Activated naive CD8-positive, alpha-beta T cell treated with anti-CD3 and anti-CD28 coated beads, Interleukin-2, amount 10 ng/mL, durations not matched to agents 7 days and 5 days (primary cell): ENCODE data around the gene MCM8. TPM values are rescaled to one million over a fixed set of nuclear protein-coding genes. Genes with fewer than 3 reads are reported as not detected.
A peak's percentile ranks its signal among the peaks of the same experiment; 100 is the strongest.
"Not testable (repeated sequence)": the region's sequence is repeated elsewhere in the genome, so short reads cannot be mapped to it uniquely, and the experiment has no call there.

Source experiments
- ATAC-seq: fragments of 150-1000 bp; cut with Tn5 transposase; one replicate; pipeline ENCODE4 v1.10.0; 2021; ENCODE audit warnings: low read depth, moderate library complexity
- POLR2A ChIA-PET: fragments of 350-600 bp; sonication (Branson Sonifier 250); formaldehyde crosslinking; loops from one replicate; lab custom pipeline; 2021; ENCODE audit warnings: antibody characterized with exemption; lab: Charles Lee
- DNase-seq: peaks from one replicate; pipeline ENCODE4 v3.0.0; 2021
- H3K27ac Mint-ChIP-seq: one replicate; pipeline ENCODE4 v1.8.0; 2022; ENCODE audit warnings: mild to moderate bottlenecking, mixed read lengths
- H3K27me3 Mint-ChIP-seq: one replicate; pipeline ENCODE4 v1.8.0; 2022; ENCODE audit warnings: mild to moderate bottlenecking, moderate library complexity, mixed read lengths
- H3K36me3 Mint-ChIP-seq: one replicate; pipeline ENCODE4 v1.8.0; 2021; ENCODE audit warnings: mild to moderate bottlenecking, mixed read lengths
- H3K4me1 Mint-ChIP-seq: one replicate; pipeline ENCODE4 v1.8.0; 2021; ENCODE audit warnings: mixed read lengths
- H3K4me3 Mint-ChIP-seq: one replicate; pipeline ENCODE4 v1.8.0; 2022; ENCODE audit warnings: mild to moderate bottlenecking, moderate library complexity, mixed read lengths
- H3K9me3 Mint-ChIP-seq: one replicate; pipeline ENCODE4 v1.8.0; 2021; ENCODE audit warnings: mixed read lengths
- total RNA-seq, 2 experiments: library from RNA; stranded (reverse); gene quantifications; one replicate each; pipeline ENCODE4 v1.2.3, GENCODE V29; 2021

MCM8 gene
- total RNA-seq, 2 experiments from 2014 or later, result 22.6 to 23.5 TPM

- no peaks in the 10 kb centered on the region for H3K9me3 Mint-ChIP-seq
- DNase-seq (no peak), ATAC-seq (no peak)
- peaks cover 26% of the 10 kb centered on the region for H3K4me1 Mint-ChIP-seq
- no peak overlapping the region for H3K4me3 Mint-ChIP-seq
- peaks cover 32% of the 10 kb centered on the region for H3K36me3 Mint-ChIP-seq
- H3K27me3 Mint-ChIP-seq, result no peaks in the 10 kb centered on the region
- POLR2A ChIA-PET, result no interaction called here
- no peak overlapping the region for H3K27ac Mint-ChIP-seq
Observed at GRCh38 chr20:6028818-6029217, 78.4 kb downstream of the MCM8 start.

- no peaks in the 10 kb centered on the region for H3K27me3 Mint-ChIP-seq
- H3K4me1 Mint-ChIP-seq, result peaks cover 27% of the 10 kb centered on the region
- POLR2A ChIA-PET, result interaction anchor here (0.5 kb wide), 1 partner anchor 16 kb away, joined by 3 read pairs; no protein-coding TSS in a partner anchor
- DNase-seq (no peak), ATAC-seq (no peak)
- no peak overlapping the region for H3K27ac Mint-ChIP-seq
- H3K9me3 Mint-ChIP-seq, result no peaks in the 10 kb centered on the region
- H3K4me3 Mint-ChIP-seq, result no peak overlapping the region
- H3K36me3 Mint-ChIP-seq, result peaks cover 27% of the 10 kb centered on the region
Observed at GRCh38 chr20:6029538-6029937, 79.1 kb downstream of the MCM8 start.

- no peak overlapping the region for H3K4me3 Mint-ChIP-seq
- H3K27me3 Mint-ChIP-seq, result no peaks in the 10 kb centered on the region
- peaks cover 28% of the 10 kb centered on the region for H3K4me1 Mint-ChIP-seq
- DNase-seq (no peak), ATAC-seq (no peak)
- POLR2A ChIA-PET, result no interaction called here
- peaks cover 21% of the 10 kb centered on the region for H3K36me3 Mint-ChIP-seq
- H3K9me3 Mint-ChIP-seq, result no peaks in the 10 kb centered on the region
- no peak overlapping the region for H3K27ac Mint-ChIP-seq
Observed at GRCh38 chr20:6030453-6031080, 80.1 kb downstream of the MCM8 start.

GRCh38 chr20:6032907-6033306 is 82.5 kb downstream of the MCM8 start:
- Mint-ChIP-seq H3K4me1 (peaks cover 17% of the 10 kb centered on the region), H3K36me3 (peaks cover 12% of the 10 kb centered on the region)
- ATAC-seq, H3K4me3 Mint-ChIP-seq, POLR2A ChIA-PET, DNase-seq, H3K9me3 Mint-ChIP-seq, H3K27ac Mint-ChIP-seq, H3K27me3 Mint-ChIP-seq: not testable (repeated sequence)

- H3K36me3 Mint-ChIP-seq, result peaks cover 12% of the 10 kb centered on the region
- POLR2A ChIA-PET, result no interaction called here
- peaks cover 12% of the 10 kb centered on the region for H3K4me1 Mint-ChIP-seq
- no peak for DNase-seq
- H3K27ac Mint-ChIP-seq, result peak overlapping the region; percentile 57
- H3K27me3 Mint-ChIP-seq, result no peaks in the 10 kb centered on the region
- no peak overlapping the region for H3K4me3 Mint-ChIP-seq
- ATAC-seq, result no peak
- H3K9me3 Mint-ChIP-seq, result no peaks in the 10 kb centered on the region
Observed at GRCh38 chr20:6034134-6034969, 83.9 kb downstream of the MCM8 start.

GRCh38 chr20:6036213-6036612 is 85.8 kb downstream of the MCM8 start:
- POLR2A ChIA-PET, result no interaction called here
- H3K4me1 Mint-ChIP-seq, result peaks cover 5% of the 10 kb centered on the region
- no peak overlapping the region for H3K27ac Mint-ChIP-seq
- no peaks in the 10 kb centered on the region for H3K9me3 Mint-ChIP-seq
- no peaks in the 10 kb centered on the region for H3K27me3 Mint-ChIP-seq
- ATAC-seq (no peak), DNase-seq (no peak)
- H3K4me3 Mint-ChIP-seq, result no peak overlapping the region
- peaks cover 18% of the 10 kb centered on the region for H3K36me3 Mint-ChIP-seq

- DNase-seq (no peak), ATAC-seq (no peak)
- no peaks in the 10 kb centered on the region for H3K27me3 Mint-ChIP-seq
- H3K36me3 Mint-ChIP-seq, result peaks cover 18% of the 10 kb centered on the region
- H3K9me3 Mint-ChIP-seq, result no peaks in the 10 kb centered on the region
- H3K4me1 Mint-ChIP-seq, result peaks cover 5% of the 10 kb centered on the region
- POLR2A ChIA-PET, result no interaction called here
- no peak overlapping the region for H3K4me3 Mint-ChIP-seq
- no peak overlapping the region for H3K27ac Mint-ChIP-seq
Observed at GRCh38 chr20:6037082-6037481, 86.6 kb downstream of the MCM8 start.

GRCh38 chr20:6038256-6038655 is 87.8 kb downstream of the MCM8 start:
- Mint-ChIP-seq H3K27me3 (no peaks in the 10 kb centered on the region), H3K9me3 (no peaks in the 10 kb centered on the region), H3K4me3 (no peak overlapping the region), H3K4me1 (peaks cover 5% of the 10 kb centered on the region), H3K27ac (no peak overlapping the region), H3K36me3 (peaks cover 19% of the 10 kb centered on the region)
- POLR2A ChIA-PET, result no interaction called here
- DNase-seq, result no peak
- no peak for ATAC-seq

- no peaks in the 10 kb centered on the region for H3K27me3 Mint-ChIP-seq
- H3K36me3 Mint-ChIP-seq, result peaks cover 17% of the 10 kb centered on the region
- DNase-seq (no peak), ATAC-seq (no peak)
- H3K4me1 Mint-ChIP-seq, result peaks cover under 1% of the 10 kb centered on the region
- no peak overlapping the region for H3K4me3 Mint-ChIP-seq
- H3K9me3 Mint-ChIP-seq, result no peaks in the 10 kb centered on the region
- POLR2A ChIA-PET, result no interaction called here
- no peak overlapping the region for H3K27ac Mint-ChIP-seq
Observed at GRCh38 chr20:6039766-6040165, 89.3 kb downstream of the MCM8 start.

GRCh38 chr20:6040540-6040939 is 90.1 kb downstream of the MCM8 start:
- Mint-ChIP-seq H3K27ac (no peak overlapping the region), H3K4me1 (peaks cover 3% of the 10 kb centered on the region), H3K9me3 (no peaks in the 10 kb centered on the region), H3K36me3 (peaks cover 15% of the 10 kb centered on the region), H3K4me3 (no peak overlapping the region), H3K27me3 (no peaks in the 10 kb centered on the region)
- DNase-seq (no peak), ATAC-seq (no peak)
- POLR2A ChIA-PET, result no interaction called here

GRCh38 chr20:6040958-6041807 is 90.7 kb downstream of the MCM8 start:
- Mint-ChIP-seq H3K27me3 (no peaks in the 10 kb centered on the region), H3K4me1 (peaks cover 3% of the 10 kb centered on the region)

GRCh38 chr20:6041808-6042265 is 91.4 kb downstream of the MCM8 start:
- H3K4me1 Mint-ChIP-seq, result peaks cover 3% of the 10 kb centered on the region
- POLR2A ChIA-PET, result no interaction called here
- H3K27ac Mint-ChIP-seq, result no peak overlapping the region
- H3K9me3 Mint-ChIP-seq, result no peaks in the 10 kb centered on the region
- DNase-seq, result no peak
- no peak overlapping the region for H3K4me3 Mint-ChIP-seq
- ATAC-seq, result no peak
- H3K27me3 Mint-ChIP-seq, result no peaks in the 10 kb centered on the region
- peaks cover 15% of the 10 kb centered on the region for H3K36me3 Mint-ChIP-seq

More at GRCh38 chr20:6040958-6041807, 90.7 kb downstream of the MCM8 start:
- no peak overlapping the region for H3K27ac Mint-ChIP-seq
- POLR2A ChIA-PET, result no interaction called here
- H3K4me3 Mint-ChIP-seq, result no peak overlapping the region
- H3K9me3 Mint-ChIP-seq, result no peaks in the 10 kb centered on the region
- peaks cover 15% of the 10 kb centered on the region for H3K36me3 Mint-ChIP-seq
- ATAC-seq (no peak), DNase-seq (no peak)

- Mint-ChIP-seq H3K9me3 (no peaks in the 10 kb centered on the region), H3K36me3 (peaks cover 11% of the 10 kb centered on the region), H3K27me3 (no peaks in the 10 kb centered on the region), H3K27ac (no peak overlapping the region), H3K4me1 (peaks cover 3% of the 10 kb centered on the region), H3K4me3 (no peak overlapping the region)
- no peak for ATAC-seq
- no peak for DNase-seq
- POLR2A ChIA-PET, result no interaction called here
Observed at GRCh38 chr20:6044115-6044514, 93.7 kb downstream of the MCM8 start.
